Stimulated activated CD4-positive, alpha-beta T cell treated with anti-CD3 and anti-CD28 coated beads, Interleukin-12 subunit alpha, Interleukin-12 subunit beta, amount 100 ng/mL, for 24 hours (primary cell): ENCODE data around the gene COL4A3.

Source experiments
- DNase-seq, 2 experiments: peaks; one replicate each; pipeline ENCODE4 v3.0.0-alpha.2; 2020; ENCODE audit warnings: low read depth in 2 of 2

Gene COL4A3

DNA sequence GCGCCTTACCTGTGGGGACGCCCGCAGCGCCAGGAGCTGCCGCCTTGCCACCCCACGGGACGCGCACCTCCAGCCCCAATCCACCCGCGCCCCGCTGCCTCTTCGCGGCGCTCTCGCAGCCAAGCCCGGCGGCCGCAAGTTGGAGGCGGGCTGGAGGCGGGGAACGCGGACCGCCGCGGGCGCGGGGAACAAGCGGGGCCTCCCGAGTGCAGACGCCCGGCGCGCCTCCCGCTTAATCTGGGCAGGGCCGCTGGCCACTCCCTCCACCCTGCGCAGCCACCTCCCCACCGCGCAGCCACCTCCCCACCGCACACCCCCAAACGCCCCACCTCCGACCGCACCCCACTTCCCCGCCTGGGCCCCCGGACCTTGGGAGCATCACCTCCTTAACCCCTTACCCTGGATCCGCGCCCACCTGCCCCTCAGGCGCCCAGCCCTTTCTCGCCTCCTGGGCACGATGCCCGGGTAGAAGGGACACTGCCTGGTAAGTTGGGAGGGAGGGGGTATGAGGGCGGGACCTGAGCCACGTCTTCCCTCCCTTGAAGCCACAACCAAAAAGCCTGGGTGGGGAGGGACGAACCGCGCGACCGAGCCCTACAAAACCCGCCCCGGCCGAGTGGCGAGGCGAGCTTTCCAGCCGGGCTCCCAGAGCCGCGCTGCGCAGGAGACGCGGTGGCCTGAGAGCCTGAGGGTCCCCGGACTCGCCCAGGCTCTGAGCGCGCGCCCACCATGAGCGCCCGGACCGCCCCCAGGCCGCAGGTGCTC lies at the start of gene COL4A3, which contains the start of gene COL4A4:
COL4A3 (plus strand) TSS at position 627 of the 765 bp plus-strand sequence; CDS start at position 730, 103 bp downstream.
COL4A4 (minus strand) TSS at position 208 of the 765 bp plus-strand sequence. CDS start 16,722 bp downstream, outside the sequence.
- no peak for DNase-seq

DNA sequence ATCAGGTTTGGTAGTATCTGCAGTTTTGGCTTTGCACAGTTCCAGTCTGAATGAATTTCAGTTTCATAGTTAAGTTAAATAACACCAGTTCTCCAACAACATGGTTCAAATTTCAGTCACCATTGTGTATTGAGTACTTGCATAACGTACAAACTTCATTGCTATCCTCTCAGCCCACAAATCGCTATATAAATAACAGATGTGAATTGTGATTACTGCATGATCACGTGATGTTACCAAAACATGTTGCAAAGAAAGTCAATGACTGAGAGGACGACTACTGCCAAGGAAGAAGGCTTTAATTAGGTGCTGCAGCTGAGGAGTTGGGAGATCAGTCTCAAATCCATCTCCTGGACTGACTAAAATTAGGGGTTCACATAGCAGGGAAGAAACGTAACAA lies 48.7 kb upstream of the COL4A3 start:
- DNase-seq = no peak

DNA sequence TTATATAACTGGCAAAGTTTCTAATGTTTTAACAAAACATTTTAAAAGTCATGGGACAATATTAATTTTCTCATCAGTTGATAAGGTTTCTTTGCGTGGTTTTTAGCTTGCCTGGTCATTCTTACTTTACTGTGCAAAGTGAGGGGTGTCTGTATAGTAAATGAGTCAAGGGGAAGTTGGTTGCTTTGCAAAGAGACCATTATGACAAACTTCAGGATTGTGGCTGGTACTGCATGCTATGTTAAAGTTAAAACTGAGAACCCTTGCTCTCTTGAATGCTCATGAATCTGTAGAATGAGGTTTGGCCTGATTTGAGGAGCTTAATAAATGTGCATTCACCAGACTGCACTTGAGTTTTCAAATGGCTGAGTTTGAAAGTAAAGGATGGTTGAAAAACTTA lies 47.4 kb upstream of the COL4A3 start:
- no peak for DNase-seq

DNA sequence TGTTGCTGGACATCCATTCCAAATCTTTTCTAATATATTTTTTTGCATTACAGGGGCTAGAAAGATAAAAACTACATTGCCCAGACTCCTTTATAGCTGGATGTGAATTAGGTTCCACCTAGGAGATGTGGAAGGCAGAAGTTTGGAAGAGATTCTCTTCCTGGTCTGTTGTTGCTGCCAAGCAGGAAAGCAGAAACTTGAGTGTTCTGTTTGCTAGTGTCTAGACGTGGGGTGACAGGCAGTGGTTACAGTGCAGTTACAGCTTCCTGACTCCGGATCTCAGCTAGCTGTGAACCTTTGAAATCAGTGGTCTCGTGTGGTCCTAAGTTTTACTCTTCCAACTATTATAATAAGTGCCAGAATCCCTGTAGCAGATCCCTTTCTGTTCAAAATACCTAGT lies 46.6 kb upstream of the COL4A3 start:
- DNase-seq = no peak

DNA sequence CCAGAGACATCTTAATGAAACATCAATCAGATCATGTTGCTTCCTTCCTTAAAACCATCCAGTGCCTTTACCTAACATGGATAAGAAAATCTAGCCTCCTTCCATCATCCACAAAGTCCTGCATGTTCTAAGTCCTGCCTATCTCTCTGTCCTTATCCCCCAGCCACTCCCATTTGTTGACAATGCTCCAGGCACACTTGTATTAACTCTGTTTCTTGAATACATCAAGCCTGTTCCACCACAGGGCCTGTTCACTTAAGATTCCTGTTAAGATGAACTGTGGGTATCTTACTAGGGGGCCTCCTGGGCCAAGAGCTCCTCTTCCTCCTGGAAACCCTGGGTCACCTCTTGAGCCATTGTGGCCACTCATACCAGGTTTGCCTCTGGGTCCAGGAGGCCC lies 46.1 kb upstream of the COL4A3 start:
- no peak for DNase-seq

DNA sequence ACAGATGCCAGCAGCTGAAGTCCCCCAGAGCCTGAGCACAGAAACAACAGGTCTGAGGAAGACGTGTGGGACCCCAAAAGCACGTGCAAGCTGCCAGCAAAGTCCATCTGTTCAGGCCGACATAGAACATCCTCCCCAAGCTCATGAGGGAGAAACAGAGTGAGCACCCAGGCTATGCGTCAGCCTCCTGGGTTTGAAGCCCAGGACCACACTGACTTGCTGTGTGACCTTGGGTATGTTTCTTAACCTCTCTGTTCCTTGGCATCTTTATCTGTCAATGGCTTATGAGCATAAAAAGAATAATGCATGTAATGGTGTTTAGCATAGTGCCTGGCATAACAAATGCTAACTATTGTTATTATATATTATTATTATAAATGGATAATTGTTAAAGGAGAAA lies 40.7 kb upstream of the COL4A3 start:
- no peak for DNase-seq

DNA sequence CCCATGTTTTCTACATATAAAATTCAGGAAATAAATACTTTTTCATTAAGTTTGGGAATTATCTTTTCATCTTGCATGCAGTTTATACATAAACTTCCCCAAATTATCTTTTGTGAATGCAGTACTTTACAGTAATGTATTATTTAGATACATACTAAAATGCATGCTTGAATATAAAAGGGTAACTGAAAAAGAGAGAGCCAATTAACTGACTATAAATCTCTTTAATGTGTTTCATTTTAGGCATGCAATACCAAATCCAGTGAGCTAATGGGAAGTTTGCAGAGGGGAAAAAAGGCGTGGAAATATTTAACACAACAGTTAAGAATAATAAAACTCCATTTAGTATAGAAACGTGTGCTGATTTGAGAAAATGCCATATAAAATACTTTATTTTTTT lies 39.6 kb upstream of the COL4A3 start:
- no peak for DNase-seq

DNA sequence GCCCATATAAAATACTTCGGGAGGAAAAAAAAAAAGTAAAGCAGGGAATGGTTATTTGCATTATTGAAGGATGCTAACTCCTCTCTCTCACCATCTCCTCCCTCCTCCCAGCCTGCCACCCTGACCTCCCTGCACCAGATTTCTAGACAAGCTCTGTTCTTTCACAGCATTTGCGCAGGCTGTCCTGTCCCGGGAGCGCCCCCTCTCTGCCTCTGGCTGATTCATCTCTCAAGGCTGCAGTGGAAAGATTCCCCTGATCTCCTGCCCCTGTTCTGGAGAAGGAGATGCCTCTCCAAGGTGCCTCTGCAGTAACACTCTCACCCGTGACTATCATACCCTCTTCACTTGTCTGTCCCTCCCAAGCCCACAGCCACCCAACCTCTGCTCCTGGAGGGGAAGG lies 38.9 kb upstream of the COL4A3 start:
- DNase-seq = no peak

DNA sequence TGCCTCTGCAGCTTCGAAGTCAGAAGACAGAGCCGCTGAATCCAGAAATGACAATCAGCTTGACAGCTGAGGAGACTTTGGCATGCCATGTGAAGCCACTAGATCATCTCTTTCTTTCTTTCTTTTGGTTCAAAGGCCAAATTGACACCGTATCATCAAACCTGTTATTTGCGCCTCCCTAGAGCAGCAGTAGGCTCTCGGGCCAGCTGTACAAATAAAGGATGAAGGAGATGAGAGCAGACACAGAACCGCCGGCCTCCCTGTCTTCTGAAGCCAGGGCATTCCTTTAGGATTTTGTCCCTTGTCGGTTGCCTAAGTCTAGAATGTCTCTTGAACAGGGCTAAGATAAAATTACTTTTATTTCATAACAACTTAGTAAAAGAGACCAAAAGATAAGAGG lies 37.2 kb upstream of the COL4A3 start:
- no peak for DNase-seq

DNA sequence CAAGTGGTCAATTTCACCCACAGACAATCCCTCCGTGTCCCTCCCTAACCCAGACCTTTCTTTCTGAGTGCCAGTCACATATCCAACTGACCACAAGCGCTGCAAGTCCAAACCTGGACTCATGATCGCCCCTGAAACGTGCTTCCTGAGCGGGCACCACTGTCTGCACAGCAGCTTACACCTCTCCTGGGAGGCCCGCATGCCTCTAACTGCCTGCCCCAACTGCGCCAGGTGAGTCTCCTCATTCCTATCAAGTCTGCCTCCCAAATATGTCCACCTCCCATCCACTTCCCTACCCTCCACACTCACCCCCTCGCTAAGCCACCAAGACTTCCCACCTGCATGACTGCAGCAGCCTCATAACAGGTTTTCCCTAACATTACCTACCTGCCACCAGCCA lies 33.8 kb upstream of the COL4A3 start:
- DNase-seq = no peak

DNA sequence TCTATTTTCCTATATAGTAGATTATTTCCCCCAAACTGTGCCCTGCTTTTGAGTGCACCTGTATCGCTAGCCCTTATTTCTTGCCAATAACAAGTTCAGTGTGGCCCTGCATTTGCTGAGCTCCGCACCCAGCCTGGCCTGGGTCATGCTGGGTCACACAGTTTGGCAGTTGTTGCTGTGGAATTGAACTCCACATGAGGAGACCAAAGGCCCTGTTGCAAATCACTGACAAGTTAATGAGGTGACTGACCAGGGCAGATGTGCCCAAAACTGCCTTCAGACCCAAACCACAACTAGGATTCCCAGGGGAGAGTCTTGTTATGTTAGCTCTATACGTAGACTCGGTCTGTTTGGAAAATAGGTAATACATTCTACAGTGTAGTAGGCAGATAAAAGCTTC lies 31.4 kb upstream of the COL4A3 start:
- DNase-seq = no peak

DNA sequence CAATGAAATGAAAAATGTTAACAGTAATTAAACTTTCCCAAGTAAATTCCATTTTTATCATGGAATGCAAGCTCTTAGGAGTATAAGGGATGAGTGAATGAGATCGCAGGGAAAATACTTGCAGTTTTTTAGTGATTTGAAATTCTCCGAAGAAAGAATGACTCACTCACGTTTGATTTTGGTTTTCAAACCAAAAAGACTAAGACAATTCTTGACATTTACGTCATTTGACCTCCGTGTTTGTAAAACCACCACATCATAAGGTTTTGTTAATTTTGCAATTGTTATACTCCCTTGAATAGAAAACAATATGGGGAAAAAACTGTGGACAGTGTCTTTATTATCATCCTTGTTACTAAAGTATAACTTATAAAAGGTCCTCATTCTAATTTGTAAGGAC lies 29.8 kb upstream of the COL4A3 start:
- DNase-seq = no peak

DNA sequence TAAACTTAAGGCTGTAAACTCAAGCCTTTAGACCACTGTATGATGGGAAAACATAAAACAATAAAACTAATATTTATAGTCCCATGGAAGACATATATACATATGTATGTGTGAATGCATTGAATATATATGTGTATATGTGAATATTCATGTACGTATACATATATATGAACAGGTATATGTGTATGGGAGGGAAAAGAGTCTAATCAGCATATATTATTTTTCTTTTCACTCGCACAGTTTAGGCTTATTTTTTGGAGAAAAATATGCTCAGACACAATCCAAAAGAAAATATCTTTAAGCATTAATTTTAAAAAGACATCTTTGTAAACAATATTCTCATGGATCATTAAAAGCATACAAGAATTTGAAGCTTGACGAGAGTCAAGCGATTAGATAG lies 23.1 kb upstream of the COL4A3 start:
- DNase-seq = no peak

DNA sequence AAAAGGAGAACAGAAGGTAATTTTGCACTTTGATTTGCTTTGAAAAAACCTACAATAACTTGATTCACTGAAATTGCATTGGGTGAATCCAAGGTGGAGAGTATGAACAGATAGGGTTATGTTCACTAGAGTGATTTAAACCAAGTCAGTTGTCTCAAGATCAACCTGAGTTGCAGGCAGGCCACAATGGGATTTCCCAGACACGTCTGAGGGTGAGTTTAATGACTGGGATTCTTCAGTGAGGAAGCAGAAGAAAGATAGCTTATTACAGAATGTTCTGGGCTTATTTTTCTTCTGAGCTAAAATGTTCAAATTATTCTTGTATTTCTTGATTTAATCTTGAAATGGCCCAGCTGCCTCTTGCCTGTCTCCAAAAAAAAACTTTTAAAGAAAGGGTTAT lies 20.5 kb upstream of the COL4A3 start:
- DNase-seq = no peak

DNA sequence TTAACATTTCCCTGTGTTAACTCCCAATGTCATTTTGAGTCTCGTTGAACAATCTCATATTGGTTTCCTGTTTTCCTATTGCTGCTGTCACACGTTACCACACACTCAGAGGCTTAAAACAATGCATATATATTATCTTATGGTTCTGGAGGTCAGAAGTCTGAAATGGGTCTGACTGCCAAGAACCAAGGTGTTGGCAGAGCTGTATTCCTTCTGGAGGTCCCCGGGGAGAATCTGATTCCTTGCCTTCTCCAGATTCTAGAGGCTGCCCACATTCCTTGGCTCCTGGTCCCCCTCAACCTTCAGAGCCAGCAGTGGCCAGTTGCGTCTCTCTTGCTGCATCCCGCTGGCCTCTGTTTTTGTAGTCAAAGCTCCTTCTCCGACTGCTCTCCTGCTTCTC lies 18.0 kb upstream of the COL4A3 start:
- DNase-seq = no peak

DNA sequence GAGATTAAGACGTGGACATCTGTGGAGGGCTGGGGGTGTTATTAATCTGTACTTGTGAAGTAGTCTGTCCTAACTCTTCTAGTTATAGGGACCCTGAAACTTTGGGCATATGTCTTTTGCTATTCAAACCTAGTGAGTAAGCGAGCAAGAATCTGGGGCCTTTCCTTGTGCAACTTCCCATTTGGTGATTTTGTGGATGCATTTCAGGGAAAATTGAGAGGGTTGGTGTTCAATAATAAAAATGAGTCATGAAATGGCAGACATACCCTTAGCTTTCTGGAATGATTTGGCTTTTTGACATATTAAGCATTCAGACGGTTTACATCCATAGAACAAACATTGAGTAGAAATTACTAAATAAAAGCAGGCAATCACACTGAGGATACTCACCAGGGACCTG lies 17.4 kb upstream of the COL4A3 start:
- DNase-seq = no peak

DNA sequence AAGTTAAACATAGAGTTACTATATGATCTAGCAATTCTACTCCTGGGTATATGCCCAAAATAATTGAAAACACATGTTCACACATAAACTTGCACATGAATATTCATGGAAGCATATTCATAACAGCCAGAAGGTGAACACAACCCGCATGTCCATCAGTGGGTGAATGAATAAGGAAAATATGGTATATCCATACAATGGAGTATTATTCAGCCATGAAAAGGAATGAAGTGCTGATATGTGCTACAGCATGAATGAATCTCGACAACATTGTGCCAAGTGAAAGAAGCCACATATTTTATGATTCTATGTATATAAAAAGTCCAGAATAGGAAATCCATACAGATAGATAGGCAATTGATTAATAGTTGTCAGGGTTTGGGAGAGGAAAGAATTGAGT lies 16.3 kb upstream of the COL4A3 start:
- no peak for DNase-seq

DNA sequence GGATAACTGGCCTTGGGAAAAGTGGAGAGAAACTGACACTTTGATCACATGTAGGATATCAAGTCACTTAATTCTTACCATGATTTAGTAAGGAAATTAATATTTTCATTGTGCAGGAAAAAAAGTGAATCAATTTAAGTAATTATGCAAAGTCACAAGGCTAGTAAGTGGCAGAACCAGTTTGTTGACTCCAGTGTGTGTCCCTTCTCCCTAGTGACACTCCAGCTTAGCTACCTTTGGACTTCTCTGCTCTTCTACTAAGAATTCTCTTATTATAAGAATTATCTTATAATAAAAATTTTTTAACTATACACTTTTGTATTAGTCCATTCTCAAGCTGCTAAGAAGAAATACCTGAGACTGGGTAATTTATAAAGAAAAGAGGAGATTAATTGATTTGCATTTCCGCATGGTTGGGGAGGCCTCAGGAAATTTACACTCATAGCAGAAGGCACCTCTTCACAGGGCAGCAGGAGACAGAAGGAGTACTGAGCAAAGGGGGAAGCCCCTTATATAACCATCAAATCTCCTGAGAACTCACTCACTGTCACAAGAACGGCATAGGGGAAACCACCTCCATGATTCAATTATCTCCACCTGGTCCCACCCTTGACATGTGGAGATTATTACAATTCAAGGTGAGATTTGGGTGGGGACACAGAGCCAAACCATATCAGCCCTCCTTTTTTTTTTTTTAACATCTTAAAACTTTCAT lies 14.0 kb upstream of the COL4A3 start:
- no peak for DNase-seq

DNA sequence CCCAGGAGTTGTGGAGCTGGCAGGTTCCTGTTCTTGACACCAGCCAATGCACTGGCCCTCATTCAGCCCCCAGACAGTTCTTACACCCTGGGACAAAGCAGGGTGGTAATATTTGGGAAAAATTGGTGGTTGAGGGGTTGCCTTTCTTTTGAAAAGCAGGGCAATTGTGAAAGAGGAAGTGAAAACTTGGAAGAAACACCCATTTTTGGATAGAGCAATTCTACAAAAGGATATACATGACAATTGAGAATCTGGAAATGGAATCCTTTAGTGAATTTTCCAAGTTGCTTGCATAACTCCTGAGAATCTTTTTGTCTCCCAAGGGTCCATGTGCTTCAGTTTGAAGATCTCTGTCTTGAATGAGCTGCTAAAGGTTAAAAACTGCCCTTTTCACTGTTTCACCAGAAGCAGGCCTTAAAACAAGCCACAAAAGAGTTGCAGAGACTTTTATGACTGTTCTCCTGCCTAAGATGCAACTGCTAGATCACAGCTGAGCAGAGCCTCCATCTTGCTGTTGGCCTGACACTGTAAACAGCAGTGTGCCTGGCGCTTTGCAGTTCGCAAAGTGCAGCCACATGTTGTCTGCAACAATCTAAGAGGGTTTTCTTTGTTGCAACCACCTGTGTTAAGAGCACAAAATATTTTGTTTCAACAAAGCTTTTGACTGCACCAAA lies 12.2 kb upstream of the COL4A3 start:
- no peak for DNase-seq

DNA sequence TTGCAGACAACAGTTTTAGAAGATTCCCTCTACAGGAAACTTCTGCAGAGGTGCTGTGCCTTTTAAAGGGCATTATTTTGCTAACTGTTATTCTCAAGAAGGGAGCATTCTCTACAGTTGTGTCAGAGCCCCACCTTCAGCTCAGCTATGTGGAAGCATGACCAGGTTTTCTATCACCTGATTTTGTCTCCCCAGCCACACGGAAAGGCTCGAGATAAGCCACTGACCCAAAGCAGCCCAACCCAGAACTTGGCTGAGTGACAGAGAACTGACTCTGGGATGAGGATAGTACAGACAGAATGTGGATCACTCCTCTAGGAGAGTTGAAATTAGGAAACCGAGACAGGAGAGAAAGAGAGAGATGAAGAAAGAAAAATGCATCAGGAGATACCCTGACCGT lies 11.1 kb upstream of the COL4A3 start:
- no peak for DNase-seq

DNA sequence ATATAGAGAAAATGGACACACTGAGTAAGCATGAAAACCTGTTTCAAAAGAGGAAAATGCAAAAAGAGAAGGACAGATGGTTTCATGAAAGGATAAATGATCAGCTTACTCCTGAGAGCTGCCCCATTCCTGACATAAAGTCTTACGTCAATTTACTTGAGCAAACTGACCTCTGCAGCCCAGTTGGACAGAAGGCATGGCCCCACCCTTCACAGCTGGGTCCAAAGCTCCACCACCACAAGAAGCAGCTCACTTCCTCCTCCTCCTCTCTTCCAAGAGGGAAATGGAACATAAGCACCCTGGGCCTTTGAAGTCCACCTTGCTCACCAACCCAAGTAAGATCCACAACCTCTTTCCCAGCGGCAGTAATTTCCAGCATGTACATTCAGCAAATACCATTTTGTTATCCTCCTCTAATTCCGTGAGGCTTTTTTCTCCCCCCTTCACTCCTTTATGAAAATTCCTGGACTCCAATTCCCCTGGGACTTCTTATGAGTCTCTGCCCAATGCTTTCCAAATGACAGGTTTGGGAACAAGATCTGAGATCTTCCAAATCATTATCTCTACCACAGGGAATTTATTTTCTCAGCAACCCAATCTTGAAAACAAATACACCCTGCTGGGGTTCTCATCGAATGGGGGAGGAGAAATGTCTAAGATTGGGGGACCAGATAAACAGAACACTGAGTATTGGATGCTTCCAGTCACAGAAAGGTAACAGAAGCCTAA lies 10.5 kb upstream of the COL4A3 start:
- DNase-seq = no peak
